ENCODE data around the gene ARHGAP26. TPM values are rescaled to one million over a fixed set of nuclear protein-coding genes. Genes with fewer than 3 reads are reported as not detected.

Gene ARHGAP26
- total RNA-seq, 1 experiment from 2014 or later, result 34.5 TPM

GRCh38 chr5:142900927-142901326 lies 130.8 kb downstream of the ARHGAP26 start:
- no peak overlapping the region for H3K27ac ChIP-seq (ENCODE audit: low read depth, low read length)
- H3K4me3 ChIP-seq (replicated peaks in 1 of 2; ENCODE audit: low read depth in 1 of 2, low read length in 2 of 2), result no peak overlapping the region
- intact Hi-C loops (cut with micrococcal nuclease), result no loop called here
- no peak for ATAC-seq
- TF ChIP-seq TCF7L2 (IDR thresholded peaks at IDR 0.05; ENCODE audit: borderline replicate concordance, extremely low read depth, insufficient read depth, insufficient read length) (no peak), ZBTB33 (IDR thresholded peaks at IDR 0.05; ENCODE audit: extremely low read depth, insufficient replicate concordance, low read length) (no peak), POLR2AphosphoS5 (IDR thresholded peaks at IDR 0.05; ENCODE audit: low read depth, low read length) (no peak), RAD21 (IDR thresholded peaks at IDR 0.05; ENCODE audit: low read depth) (no peak), ATF3 (IDR thresholded peaks at IDR 0.05) (no peak), REST (IDR thresholded peaks at IDR 0.05; ENCODE audit: low read depth) (no peak), YY1 (IDR thresholded peaks at IDR 0.05; ENCODE audit: extremely low read depth, insufficient replicate concordance, low read depth, low read length) (no peak), ZFX (IDR thresholded peaks at IDR 0.05) (no peak)
- peaks cover 9 to 11% of the 10 kb centered on the region in 2 experiments; a peak in 3 of 4 replicates for H3K36me3 ChIP-seq (ENCODE audit: control insufficient read depth in 1 of 2, insufficient read depth in 2 of 2, low read length in 2 of 2)
- ChIA-PET RAD21 (ENCODE audit: low non-redundant PET in 1 of 2, low total read pairs in 2 of 2, uncharacterized antibody in 2 of 2, unreplicated experiment in 2 of 2) (no interaction called here), CTCF (interaction anchor here (0.6 kb wide), 1 partner anchor 12 kb away, joined by 3 read pairs; no protein-coding TSS in a partner anchor), POLR2A (no interaction called here)
- no peaks in the 10 kb centered on the region for H3K27me3 ChIP-seq (ENCODE audit: insufficient read depth, low read length)
- H3K9ac ChIP-seq (ENCODE audit: low read length), result no peak overlapping the region
- no peak overlapping the region for H2AFZ ChIP-seq (ENCODE audit: low read depth, low read length, poor library complexity, severe bottlenecking)
- DNase-seq (ENCODE audit: low read depth, low spot score), result no peak
- BruUV-seq (replicated peaks), result no TSS peak
- H3K4me2 ChIP-seq (ENCODE audit: low read length), result no peak overlapping the region
- H3K9me3 ChIP-seq (ENCODE audit: control insufficient read depth in 1 of 2, insufficient read depth in 1 of 2, low read depth in 1 of 2, low read length in 2 of 2), result no peaks in the 10 kb centered on the region
- no peaks in the 10 kb centered on the region for H4K20me1 ChIP-seq (ENCODE audit: insufficient read depth)
- H3K9me2 ChIP-seq (ENCODE audit: insufficient read depth), result no peaks in the 10 kb centered on the region
- no peaks in the 10 kb centered on the region for H3K79me2 ChIP-seq (ENCODE audit: insufficient read depth, low read length)
- H3K4me1 ChIP-seq (ENCODE audit: control insufficient read depth in 1 of 2, insufficient read depth in 2 of 2, low read length in 2 of 2), result peaks cover 32 to 58% of the 10 kb centered on the region in 2 experiments
